ENCODE results near the gene HS6ST1. TPM values are rescaled to one million over a fixed set of nuclear protein-coding genes. Genes with fewer than 3 reads are reported as not detected.

Gene HS6ST1
- total and polyA plus RNA-seq, 12 donors, result 20.5 to 262 (median 97.1) TPM

- Histone ChIP-seq H3K36me3 (replicated peaks in 1 of 2) (no peaks in the 10 kb centered on the region), H3K27me3 (no peaks in the 10 kb centered on the region), H3K4me1 (replicated peaks in 1 of 2) (peaks cover 5 to 12% of the 10 kb centered on the region in 2 donors), H3K4me3 (no peak overlapping the region), H3K9me3 (replicated peaks in 1 of 3) (no peaks in the 10 kb centered on the region), H3K27ac (no peak overlapping the region)
- no peak for TF ChIP-seq CTCF (IDR thresholded peaks at IDR 0.05)
- no peak for TF ChIP-seq POLR2A (IDR thresholded peaks at IDR 0.05)
- DNase-seq, result no peak
- intact Hi-C loops (cut with DNase I), result no loop called here
- WGBS, 4 donors, result 79 to 88% (median 84%) methylated on average over 1 of the region's 1 CpG
Observed at GRCh38 chr2:128343459-128343858, 24.8 kb upstream of the HS6ST1 start.

GRCh38 chr2:128342550-128342949, 23.9 kb upstream of the HS6ST1 start:
- H3K27me3 ChIP-seq, result no peaks in the 10 kb centered on the region
- H3K4me1 ChIP-seq (replicated peaks in 1 of 2), result peaks cover 2 to 3% of the 10 kb centered on the region in 2 donors
- TF ChIP-seq CTCF (IDR thresholded peaks at IDR 0.05) (no peak), POLR2A (IDR thresholded peaks at IDR 0.05) (no peak)
- no peak for DNase-seq
- H3K9me3 ChIP-seq (replicated peaks in 1 of 3), result no peaks in the 10 kb centered on the region
- intact Hi-C loops (cut with DNase I), result no loop called here
- H3K4me3 ChIP-seq, result no peak overlapping the region
- H3K27ac ChIP-seq, result no peak overlapping the region
- 74 to 81% (median 76%) methylated on average over 3 of the region's 3 CpGs for WGBS, 4 donors
- no peaks in the 10 kb centered on the region for H3K36me3 ChIP-seq (replicated peaks in 1 of 2)

- Histone ChIP-seq H3K4me3 (no peak overlapping the region), H3K36me3 (replicated peaks in 1 of 2) (no peaks in the 10 kb centered on the region), H3K9me3 (replicated peaks in 1 of 3) (no peaks in the 10 kb centered on the region), H3K27me3 (no peaks in the 10 kb centered on the region), H3K27ac (no peak overlapping the region), H3K4me1 (replicated peaks in 1 of 2) (no peaks in the 10 kb centered on the region)
- WGBS, 4 donors, result 88 to 93% (median 89%) methylated on average over 3 of the region's 3 CpGs
- TF ChIP-seq POLR2A (IDR thresholded peaks at IDR 0.05), result no peak
- no peak for TF ChIP-seq CTCF (IDR thresholded peaks at IDR 0.05)
- no peak for DNase-seq
- intact Hi-C loops (cut with DNase I), result no loop called here
Observed at GRCh38 chr2:128341621-128342020, 23.0 kb upstream of the HS6ST1 start.

- intact Hi-C loops (cut with DNase I), result no loop called here
- no peak for DNase-seq
Observed at GRCh38 chr2:128332091-128332634, 13.5 kb upstream of the HS6ST1 start.

More at GRCh38 chr2:128332091-128332634, 13.5 kb upstream of the HS6ST1 start:
- 73 to 96% (median 84%) methylated on average over 2 of the region's 2 CpGs for WGBS, 4 donors
- no peak overlapping the region for H3K4me3 ChIP-seq
- H3K4me1 ChIP-seq (replicated peaks in 1 of 2), result no peaks in the 10 kb centered on the region
- H3K27me3 ChIP-seq, result no peaks in the 10 kb centered on the region
- H3K9me3 ChIP-seq (replicated peaks in 1 of 3), result peaks cover 0 to 9% (median 0%) of the 10 kb centered on the region in 3 donors
- H3K27ac ChIP-seq, result no peak overlapping the region
- H3K36me3 ChIP-seq (replicated peaks in 1 of 2), result no peaks in the 10 kb centered on the region
- TF ChIP-seq CTCF (IDR thresholded peaks at IDR 0.05), result no peak
- TF ChIP-seq POLR2A (IDR thresholded peaks at IDR 0.05), result no peak

All from adrenal gland (tissue), 12 donors.